Endothelial cell of umbilical vein (primary cell): ENCODE results near the gene SYAP1.

Source experiments
- EZH2 ChIP-seq: IDR thresholded peaks from 2 replicates; pipeline ENCODE4 v1.6.1; 2012; ENCODE audit warnings: borderline replicate concordance, low read depth, mild to moderate bottlenecking, moderate library complexity, low read length, inconsistent platforms; ENCODE audit not compliant: severe bottlenecking
- FOS ChIP-seq: IDR thresholded peaks from 2 replicates; pipeline ENCODE4 v1.6.1; 2011; ENCODE audit warnings: mild to moderate bottlenecking, low read length, moderate library complexity, borderline replicate concordance; ENCODE audit not compliant: insufficient read depth
- JUN ChIP-seq: IDR thresholded peaks from 2 replicates; pipeline ENCODE4 v1.6.1; 2011; ENCODE audit warnings: borderline replicate concordance, low read depth; ENCODE audit not compliant: insufficient read length, insufficient read depth
- MYC ChIP-seq: IDR thresholded peaks from one replicate; pipeline ENCODE4 v1.6.1; 2011; ENCODE audit warnings: mild to moderate bottlenecking, low read depth, low read length
- POLR2A ChIP-seq: IDR thresholded peaks from 2 replicates; pipeline ENCODE4 v1.6.1; 2012; ENCODE audit warnings: low read depth, mild to moderate bottlenecking, control low read depth, low read length
- TF ChIP-seq, protein P1 (sequence below), 2 donors: IDR thresholded peaks; 1 replicate in 1 of 2; 2 replicates in 1 of 2; pipeline ENCODE4 v1.5.1; 2011; ENCODE audit warnings: low read length in 2 of 2, mild to moderate bottlenecking in 2 of 2, moderate library complexity in 2 of 2, control low read depth in 1 of 2, inconsistent platforms in 1 of 2, low read depth in 1 of 2; ENCODE audit not compliant: insufficient read depth in 1 of 2; ENCODE audit errors: extremely low read depth in 1 of 2
- TF ChIP-seq, protein P2 (sequence below): IDR thresholded peaks from 2 replicates; pipeline ENCODE4 v1.6.1; 2011; ENCODE audit not compliant: insufficient read depth, insufficient read length

DNA sequence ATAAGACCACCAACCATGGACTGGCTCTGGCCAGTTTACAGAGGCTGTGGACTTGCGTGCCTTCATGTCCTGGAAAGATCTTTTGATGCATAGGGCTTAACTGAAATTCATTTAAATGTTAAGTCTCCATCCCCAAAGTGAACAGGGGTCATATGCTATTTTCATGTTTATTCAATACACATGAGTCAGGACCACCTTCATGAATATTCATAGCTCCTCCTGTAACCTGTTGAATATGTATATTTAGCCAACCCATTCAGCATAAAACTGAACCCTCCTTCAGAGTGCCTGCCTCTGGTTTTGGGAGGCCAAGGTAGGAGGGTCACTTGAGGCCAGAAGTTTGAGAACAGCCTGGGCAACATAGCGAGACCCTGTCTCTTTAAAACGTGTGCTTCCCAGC is 14.0 kb upstream of the SYAP1 start:
- TF ChIP-seq, protein P1, sequence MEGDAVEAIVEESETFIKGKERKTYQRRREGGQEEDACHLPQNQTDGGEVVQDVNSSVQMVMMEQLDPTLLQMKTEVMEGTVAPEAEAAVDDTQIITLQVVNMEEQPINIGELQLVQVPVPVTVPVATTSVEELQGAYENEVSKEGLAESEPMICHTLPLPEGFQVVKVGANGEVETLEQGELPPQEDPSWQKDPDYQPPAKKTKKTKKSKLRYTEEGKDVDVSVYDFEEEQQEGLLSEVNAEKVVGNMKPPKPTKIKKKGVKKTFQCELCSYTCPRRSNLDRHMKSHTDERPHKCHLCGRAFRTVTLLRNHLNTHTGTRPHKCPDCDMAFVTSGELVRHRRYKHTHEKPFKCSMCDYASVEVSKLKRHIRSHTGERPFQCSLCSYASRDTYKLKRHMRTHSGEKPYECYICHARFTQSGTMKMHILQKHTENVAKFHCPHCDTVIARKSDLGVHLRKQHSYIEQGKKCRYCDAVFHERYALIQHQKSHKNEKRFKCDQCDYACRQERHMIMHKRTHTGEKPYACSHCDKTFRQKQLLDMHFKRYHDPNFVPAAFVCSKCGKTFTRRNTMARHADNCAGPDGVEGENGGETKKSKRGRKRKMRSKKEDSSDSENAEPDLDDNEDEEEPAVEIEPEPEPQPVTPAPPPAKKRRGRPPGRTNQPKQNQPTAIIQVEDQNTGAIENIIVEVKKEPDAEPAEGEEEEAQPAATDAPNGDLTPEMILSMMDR (IDR thresholded peaks at IDR 0.05; ENCODE audit: extremely low read depth in 1 of 2, insufficient read depth in 1 of 2, low read depth in 1 of 2, low read length in 2 of 2), result no peak
- no peak for TF ChIP-seq POLR2A
- TF ChIP-seq MYC, result no peak
- no peak for TF ChIP-seq JUN
- TF ChIP-seq EZH2, result no peak
- TF ChIP-seq, protein P2, sequence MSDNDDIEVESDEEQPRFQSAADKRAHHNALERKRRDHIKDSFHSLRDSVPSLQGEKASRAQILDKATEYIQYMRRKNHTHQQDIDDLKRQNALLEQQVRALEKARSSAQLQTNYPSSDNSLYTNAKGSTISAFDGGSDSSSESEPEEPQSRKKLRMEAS, result no peak
- no peak for TF ChIP-seq FOS
